ENCODE measurements around the gene PI4K2A.
"Not testable (repeated sequence)": the region's sequence is repeated elsewhere in the genome, so short reads cannot be mapped to it uniquely, and the experiment has no call there.

- TF ChIP-seq POLR2A, CTCF (IDR thresholded peaks at IDR 0.05): not testable (repeated sequence)
These were observed 2.1 kb downstream of the PI4K2A start for GRCh38 chr10:97642471-97643159.

Measured in gastroesophageal sphincter (tissue), 3 donors.